ENCODE data around the gene COPS8.

The COPS8 gene

DNA sequence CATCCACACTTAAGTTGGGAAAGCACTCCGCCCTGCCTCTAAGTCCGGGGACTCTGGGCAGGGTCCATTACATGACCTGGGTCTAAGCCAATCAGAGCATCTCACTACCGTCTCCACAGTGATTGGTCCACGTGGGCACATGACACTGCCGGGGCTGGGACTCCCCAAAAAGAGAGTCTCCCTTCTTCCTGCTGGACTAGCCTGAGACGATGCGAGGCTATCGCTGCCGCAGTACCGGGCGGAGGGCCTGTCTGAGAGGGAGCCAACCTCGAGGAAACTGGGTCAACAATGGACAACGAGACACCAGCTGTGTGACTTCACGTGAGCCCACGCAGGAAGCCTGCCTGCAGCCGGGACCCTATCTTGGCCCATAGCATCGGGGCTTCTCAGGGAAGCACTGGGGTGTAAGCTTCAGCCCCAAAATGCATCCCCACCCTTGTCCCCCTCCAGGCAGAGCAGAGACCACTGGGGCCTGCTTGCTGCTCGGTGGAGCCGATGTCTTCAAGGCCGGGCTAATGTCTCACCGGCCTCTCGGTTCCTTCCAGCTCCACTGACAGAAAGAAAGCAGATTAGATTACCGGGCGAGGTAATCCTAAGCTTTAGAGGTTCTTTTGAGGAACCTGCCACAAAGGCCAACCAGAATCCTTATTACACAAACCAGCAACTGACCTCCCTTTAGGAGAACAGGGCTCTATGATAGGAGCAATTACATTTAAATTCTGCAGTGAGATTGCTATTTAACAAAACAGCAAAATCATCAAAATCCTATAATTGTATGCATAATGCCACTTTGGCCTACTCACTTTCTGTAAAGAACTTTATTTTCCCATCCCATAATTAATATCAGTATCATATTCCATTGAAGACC, 21.3 kb upstream of the COPS8 start:
- no peak for DNase-seq

DNA sequence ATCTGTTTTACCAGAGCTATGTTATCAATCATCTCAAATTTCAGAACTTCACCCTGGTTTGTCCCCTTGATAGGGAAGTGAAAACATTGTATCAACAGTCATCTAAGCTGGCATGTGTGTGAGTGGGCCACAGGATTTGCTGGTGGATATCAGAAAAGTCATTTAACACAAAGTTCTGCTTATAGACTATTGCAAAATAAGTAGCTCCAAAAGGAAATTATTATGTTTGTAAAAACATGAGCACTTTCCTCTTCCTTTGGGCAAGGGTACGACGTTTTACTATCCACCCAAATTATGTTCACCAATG, 20.7 kb upstream of the COPS8 start:
- no peak for DNase-seq

DNA sequence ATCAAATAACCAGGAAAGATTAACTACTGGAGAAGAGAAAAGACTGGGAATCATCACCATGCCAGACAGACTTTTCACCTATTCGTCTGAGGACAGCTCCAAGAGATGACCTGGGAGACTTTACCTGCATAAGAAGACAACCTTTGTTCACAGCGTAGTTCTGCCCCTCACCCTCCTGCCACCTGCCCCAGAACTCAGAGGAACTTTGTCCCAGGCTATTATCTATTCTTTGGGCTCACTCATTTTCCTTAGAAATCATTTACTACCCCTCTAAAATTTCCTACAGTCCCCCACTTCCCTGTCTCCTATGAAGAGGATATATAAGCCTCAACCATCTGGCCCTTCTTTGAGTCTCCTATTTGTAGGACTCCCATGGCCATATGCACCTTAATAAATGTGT, 19.3 kb upstream of the COPS8 start:
- no peak for DNase-seq

DNA sequence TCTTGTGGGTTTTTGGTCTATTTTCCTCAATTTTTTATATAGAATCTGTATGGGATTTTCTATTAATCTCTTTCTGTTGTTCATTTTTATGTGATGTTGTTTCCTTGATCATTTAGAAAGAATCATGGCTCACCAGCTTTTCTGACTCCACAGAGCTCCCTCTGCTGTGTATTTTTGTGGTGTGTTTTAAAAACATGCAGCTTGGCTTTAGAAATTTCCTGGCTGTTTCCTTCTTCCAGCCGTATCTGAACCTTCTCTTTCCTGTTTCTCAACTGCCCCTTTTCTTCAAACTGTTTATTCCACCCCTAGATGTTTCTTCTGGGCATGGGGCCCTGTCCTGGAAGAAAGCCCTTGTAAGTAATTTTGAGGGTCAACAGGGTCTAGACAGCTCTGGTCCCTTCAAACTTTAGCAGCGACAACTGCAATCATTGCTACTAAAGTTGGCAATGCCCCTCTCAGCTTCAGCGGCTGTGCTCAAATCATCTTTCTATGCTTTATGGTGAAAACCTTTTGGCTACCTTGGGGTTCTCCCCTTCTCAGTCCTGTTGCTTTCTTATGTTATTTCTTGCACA, 17.6 kb upstream of the COPS8 start:
- no peak for DNase-seq

DNA sequence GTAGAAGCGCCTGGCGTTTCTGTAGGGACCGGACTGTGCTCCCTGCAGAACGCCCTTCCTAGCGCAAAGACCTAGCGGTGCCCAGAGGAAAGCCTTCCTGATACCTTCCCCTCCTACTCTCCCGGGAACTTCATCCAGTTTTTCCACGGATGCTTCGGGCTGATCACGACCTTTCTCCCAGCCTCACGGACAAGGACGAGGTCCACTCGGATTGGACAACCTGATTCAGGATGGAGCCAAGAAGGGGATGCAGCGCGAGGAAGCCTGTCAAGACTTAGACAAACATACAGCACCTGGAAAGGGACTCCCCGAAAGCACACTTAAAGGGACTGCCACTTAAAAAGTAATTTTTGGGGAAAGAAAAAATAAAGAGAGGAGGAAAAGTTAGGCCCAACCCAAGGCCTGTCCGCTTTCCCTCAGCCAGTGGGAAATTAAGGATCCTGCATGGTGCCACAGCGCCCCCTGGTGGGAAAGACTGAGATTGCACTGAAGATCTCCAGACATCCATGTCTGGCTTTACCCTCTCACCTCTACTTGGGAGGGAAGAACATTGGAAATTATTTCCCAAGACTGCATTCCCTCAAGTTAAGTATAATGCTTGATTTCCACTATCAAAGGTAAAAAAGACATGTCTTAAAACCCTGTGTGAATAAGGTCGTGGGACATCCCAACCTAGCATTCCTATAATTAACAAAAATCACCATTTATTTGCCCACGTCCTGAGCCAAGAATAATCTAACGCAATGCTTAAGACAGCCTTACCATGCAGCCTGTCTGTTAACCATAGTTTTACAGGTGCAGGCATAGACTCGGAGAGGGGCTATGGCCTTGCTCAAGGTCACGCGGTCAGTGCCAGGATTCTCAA, 13.4 kb upstream of the COPS8 start:
- DNase-seq: peak in 45 of 56 donors; percentile 8 to 85 (median 38)

DNA sequence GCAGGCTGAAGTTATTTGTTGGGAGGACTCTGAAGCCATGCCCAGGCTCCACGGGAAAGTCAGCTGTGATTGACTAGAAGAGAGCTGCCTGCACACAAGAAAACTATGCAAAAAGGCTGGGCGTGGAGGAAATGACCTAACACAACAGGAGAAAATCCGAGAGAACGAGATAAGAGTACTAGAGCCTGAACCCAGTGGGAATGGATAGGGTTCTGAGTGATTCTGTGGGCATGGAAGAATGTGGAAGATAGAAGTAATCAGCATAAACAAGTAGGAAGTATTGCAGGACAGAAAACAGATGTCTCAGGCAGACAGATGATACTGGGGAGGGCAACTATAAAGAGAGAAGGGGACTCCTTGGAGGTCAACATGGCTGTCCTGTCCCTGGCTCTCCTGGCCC, 12.1 kb upstream of the COPS8 start:
- DNase-seq: no peak

DNA sequence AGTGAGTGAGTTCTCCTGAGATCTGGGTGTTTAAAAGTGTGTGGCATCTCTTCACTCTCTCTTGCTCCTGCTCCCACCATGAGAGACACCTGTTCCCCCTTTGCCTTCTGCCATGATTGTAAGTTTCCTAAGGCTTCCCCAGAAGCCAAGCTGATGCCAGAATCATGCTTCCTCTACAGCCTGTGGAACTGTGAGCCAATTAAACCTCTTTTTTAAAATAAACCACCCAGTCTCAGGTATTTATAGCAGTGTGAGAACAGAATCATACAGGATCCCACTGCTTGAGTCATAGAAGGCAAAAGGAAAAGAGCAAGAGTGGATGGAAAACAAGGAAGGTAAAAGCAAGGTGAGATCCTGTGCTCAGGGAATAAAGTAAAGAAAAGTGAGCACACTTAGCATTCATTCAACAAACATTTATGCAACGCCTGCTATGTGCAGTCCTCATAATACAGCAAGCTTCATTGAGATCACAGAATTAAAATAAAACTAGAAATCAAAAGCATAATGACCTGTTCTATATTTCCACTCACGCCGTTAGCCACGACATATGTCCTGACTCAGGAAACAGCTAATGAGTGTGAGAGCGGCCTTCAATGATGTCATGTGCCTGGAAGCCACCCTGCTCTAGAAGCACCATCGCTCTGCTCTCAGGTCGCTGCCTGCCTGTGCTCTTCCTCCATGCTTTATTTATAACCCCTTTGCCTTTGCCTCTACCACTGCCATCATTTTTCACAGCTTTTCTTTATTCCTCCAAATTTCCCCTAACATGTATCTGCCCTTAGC, 11.3 kb upstream of the COPS8 start:
- DNase-seq: no peak

DNA sequence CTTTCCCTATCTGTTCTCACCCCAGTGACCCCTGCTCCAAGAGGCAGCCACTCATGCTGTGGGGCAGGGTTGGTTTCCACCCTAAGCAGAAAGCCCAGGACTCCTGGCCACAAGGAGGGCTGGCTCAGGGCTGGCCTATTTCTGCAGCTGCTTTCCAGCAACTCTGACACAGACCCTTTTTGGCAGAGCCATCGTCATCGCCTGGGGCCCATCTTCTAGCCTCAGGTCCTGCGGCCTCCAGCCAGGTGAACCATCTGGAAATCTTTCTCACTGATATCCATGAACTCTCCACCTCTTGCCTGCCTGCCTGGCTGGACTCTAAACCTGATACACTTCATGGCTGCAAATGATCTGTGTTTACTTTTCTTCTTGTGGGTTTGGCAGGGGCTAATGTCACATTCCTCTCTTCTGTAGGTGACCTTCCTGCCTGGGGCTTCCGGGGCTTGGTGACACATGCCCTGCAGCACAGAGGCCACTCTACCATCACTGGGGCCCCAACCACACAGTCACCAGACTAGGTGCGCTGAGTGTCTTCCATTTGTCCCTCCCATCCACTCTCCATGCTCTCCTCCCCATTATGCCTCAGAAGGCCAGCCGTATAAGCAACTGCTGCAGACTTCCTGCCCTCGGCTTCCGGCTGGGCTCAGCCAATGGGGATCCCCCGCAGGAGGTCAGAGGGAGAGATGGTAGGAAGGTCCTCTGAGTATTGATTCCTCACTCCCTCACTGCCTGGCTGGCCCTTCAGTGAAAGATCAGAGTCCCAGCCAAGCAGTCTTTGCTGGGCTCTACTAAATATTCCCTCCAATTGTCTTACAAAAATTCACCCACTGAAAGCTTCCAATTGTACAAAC, 9.7 kb upstream of the COPS8 start:
- DNase-seq: no peak

DNA sequence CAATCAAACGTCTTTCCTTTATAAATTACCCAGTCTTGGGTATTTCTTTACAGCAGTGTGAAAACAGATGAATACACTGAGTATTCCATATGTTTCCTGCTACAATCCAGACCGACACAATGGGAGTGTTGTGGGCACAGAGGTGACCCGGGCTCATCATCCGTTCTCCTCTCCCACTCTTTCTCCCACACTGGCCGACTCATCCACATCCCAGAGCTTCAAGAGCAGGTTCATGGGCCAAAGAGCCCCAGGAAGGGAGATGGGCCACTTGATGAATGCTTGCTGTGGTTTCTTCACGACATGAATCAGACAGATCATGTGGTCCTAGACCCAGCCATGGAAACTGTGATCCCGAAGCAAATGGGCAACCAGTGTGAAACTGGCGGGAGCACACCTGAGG, 4.1 kb upstream of the COPS8 start:
- no peak for DNase-seq

DNA sequence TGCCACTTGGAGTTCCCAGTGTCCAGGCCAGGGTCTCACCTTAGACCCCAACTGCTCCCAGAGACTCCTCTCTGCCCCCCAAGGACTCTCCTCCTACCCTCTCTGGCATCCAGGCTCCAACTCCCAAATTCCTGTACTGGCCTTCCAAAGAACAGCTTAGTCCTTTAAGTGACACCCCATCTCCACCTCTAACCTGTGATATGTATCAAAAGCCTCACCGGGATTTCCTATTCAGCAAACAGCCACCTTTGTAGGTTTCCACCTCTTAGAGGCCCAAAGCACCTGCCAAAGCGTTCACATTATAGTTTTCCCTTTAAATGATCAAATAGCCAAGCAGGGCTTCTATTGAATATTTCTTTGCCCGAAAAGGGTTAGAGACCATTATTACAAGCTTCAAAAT, 2.7 kb upstream of the COPS8 start:
- DNase-seq: no peak

DNA sequence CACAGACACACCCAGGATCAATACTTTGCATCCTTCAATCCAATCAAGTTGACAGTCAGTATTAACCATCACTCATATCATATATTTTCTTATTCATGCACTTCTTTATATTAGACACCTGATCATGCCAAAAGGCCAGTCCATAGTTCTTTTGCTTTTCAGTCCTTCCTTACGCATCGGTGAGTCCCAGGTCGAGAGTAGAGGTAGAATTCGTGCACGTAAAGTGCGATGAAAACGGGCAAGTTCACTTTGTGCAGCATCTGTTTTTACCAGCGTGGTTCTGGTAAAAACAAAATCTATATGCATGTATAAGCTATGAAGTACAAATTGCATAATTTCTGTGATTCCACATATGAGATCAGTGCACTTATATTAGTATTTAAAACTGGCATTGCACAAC, 1.2 kb upstream of the COPS8 start:
- DNase-seq: no peak

DNA sequence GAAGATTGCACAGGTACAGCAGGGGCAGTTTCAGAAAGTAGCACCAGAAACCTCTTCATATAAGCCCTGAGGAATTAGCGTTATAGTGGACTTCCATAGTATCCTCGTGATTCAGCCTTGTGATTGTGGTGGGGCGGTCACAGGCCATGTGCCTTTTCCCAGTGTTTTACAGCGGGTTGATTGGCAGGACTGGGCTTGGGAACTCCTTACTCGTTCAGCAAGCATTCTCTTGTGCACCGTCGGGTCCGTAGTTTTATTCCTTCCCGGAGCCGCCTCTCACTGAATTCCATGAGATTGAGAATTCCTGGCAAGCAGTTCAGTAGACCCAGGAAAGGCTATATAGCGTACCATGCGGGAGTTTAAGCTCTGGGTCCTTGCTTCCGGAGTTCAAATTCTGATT, 5.2 kb downstream of the COPS8 start:
- DNase-seq: no peak

DNA sequence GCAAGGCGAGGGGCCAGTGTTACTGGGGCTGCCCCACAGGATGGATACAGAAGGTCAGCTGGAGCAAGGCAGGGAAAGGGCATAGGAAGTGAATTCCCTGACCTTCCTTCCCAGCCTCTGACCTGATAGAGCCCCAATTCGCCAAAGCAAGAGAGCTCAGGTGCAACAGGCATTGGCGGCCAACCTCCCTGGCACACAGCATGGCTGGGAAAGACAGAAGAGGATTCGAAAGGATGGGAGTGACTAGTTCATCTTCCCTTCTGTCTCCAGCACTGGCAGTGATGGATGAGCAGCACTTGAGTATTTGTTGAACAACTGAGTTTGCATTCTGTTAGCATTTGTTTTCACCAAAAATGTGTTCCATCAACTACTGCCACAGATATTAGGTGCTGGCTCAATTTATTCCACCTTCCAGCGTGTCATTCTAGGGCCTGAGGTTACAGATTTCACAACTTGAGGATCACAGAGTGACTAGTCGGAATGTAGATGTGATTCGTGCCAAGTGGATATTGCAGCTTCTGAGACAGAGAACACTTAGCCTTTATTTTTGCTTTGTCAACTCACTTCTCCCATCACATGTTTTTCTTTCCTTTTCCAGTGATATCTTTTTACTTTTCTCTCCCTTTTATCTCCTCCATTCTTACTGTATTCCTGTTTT, 6.2 kb downstream of the COPS8 start:
- no peak for DNase-seq

DNA sequence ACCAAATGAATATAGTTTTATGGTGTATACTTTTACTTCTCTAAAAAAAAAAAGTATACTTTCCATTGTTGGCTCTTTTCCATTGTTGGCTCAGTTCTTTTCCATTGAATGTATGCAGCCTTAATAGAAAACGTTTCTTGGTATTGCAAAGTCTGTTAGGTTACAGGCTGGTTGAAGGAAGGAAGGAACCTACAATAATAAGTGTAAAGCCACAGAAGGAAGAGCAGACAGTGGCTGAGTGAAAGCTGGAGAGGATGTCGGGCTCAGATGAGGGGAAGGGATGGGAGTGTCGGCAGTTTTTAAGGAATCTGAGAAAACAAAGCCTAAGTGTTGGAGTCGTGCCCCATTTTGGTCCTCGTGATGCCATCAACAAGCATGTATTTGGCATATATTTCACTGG, 6.8 kb downstream of the COPS8 start:
- DNase-seq: no peak

DNA sequence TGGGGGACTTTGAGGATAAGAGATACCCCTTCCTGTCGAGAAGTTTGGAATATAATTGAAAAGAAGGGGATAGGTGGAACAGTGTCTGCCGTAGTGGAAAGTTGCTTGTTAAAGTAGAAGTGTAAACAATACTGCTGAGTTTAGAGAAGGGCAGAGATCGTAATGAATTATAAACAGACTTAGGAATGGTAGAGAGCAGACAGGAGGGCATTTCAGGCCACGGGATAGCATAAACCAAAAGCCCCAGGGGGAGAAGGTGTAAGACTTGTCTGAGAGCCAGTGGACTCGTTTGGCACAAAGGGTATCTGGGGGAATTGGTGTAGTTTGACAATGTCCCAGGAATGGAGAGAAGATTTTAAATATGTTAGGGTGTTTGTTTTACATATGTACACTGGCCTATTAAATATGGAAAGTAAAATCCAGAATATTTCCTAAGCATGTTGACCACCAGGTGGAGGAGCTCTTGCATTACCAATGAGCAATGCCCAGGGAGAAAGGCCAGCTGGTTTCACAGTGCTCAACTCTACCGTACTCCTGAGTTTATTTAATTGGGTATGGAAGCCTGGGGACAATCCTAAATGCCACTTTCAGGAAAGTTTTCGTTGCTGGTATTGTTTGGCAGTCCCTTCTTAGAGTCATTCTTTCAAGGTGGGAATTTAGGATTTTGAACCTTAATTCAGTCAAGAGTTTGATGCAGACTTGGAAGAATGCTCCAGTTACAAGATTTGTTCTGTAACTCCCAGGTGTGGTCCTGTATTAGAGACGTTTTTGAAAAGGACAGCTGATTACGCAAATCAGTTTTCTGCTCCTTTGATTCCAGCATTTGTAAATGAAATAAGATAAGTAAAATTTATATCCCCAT, 7.5 kb downstream of the COPS8 start:
- DNase-seq: peak in 1 of 56 donors; percentile 4

DNA sequence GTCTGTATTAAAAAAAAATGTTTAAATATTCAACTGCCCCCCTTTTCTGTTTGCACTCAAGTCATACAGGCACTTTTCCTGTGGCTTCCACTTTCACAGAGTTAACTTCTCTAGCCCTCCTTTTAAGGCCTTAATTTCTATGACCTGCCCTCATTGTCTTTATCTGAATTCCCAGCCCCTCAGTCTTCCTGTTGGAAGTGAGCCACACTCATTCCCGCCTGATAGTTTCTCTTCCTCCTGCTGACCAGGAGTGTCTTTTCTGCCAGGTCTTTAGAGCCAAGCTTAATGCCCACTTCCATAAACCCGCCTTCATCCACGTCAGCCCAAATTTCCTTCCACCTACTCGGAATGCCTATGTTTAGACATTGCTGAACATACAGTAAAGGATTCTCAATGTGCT, 10.5 kb downstream of the COPS8 start:
- no peak for DNase-seq

DNA sequence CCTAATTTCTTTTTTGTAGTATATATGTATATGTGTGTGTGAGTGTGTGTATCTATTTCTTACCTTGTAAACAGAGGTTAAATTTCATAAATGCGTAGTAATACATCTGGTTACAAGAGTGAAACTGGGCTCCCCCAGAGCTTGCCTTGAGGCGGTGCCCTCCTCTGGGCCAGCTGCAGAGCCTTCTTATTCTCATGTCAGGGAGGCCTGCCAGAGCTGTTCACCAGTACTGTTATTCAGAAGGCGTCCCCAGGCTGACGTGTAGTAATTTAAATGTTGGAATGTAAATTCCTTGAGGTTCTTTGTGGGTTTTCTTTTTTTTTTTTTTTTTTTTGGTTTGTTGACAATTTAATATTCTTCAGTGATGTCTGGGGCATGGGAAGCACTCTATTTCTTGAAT, 11.2 kb downstream of the COPS8 start:
- DNase-seq: no peak

DNA sequence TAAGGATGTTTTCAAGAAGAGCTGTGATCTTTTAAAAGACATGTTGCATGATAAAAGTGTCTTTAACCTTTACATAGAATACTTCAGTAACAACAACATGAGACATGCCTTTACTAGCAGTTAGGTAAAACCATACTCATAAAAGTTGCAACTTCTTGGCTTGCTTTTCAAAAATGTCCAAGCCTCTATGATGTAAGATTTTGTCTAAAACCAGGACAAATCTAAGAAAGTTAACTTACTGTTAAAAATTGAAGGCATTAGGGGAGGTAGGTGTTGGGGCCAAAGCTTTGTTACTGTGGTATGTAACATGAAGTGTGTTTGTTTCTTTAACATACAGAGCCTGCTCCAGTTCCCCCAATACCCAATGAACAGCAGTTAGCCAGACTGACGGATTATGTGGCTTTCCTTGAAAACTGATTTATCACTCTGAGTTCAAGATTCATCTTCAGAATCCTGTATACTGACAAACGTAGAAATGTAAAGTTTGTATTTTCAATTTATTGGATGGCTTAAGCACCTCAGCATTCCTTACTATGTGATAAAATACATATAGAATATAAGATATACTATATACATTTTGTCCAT, 11.7 kb downstream of the COPS8 start:
- DNase-seq: no peak

Measured in amygdala (tissue), 56 donors.